ENCODE data around the gene CELF3.
A peak's percentile ranks its signal among the peaks of the same experiment; 100 is the strongest.
"Not testable (repeated sequence)": the region's sequence is repeated elsewhere in the genome, so short reads cannot be mapped to it uniquely, and the experiment has no call there.

CELF3 gene

DNA sequence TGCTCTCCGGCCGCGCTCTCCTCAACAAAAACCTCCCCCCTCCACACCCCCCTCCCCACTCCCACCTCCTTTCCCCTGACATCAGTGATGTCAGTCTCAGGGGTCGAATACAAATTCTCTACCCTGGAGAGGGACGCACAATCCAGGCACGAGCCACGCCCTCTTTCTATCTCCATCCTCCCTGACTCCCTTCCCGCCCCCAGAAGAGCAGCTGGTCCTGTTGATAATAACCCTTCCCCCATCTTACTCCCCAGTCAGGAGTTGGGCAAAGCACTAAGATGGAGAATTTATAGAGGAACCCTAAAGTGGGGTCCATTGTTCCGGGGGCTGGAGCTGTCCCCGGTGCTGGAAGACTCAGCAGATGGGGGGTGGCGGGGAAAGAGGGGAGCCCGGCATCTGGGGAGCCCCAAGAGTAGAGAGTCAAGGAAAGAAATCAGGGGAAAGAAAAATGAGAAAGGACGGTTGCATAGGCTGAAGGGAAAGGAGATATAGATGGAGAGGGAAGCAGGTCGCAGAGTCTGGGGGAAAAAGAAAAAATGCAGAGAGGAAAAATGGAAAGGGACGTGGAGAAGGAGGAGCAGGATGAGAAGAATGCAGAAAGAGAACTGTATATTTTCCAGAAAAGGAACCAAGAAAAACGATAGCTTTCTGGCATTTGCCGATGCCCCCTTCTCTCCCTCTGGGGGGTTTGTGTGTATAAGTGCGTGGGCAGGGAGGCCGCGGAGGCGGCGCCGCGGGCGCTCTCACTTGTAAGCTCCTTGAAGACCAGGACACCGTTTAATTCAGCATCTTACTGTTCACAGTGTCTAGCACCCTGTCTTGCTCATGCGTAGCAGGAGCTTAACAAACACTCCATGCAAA is at the start of gene CELF3:
Gene CELF3 (minus strand): TSS at position 33 of the 861 bp plus-strand sequence. CDS start 783 bp downstream, outside the sequence.
- peak; percentile 17 for DNase-seq (ENCODE audit: low read depth)

GRCh38 chr1:151763990-151764389 is 47.4 kb upstream of the CELF3 start:
- peak; percentile 4 for DNase-seq (ENCODE audit: low read depth)

DNA sequence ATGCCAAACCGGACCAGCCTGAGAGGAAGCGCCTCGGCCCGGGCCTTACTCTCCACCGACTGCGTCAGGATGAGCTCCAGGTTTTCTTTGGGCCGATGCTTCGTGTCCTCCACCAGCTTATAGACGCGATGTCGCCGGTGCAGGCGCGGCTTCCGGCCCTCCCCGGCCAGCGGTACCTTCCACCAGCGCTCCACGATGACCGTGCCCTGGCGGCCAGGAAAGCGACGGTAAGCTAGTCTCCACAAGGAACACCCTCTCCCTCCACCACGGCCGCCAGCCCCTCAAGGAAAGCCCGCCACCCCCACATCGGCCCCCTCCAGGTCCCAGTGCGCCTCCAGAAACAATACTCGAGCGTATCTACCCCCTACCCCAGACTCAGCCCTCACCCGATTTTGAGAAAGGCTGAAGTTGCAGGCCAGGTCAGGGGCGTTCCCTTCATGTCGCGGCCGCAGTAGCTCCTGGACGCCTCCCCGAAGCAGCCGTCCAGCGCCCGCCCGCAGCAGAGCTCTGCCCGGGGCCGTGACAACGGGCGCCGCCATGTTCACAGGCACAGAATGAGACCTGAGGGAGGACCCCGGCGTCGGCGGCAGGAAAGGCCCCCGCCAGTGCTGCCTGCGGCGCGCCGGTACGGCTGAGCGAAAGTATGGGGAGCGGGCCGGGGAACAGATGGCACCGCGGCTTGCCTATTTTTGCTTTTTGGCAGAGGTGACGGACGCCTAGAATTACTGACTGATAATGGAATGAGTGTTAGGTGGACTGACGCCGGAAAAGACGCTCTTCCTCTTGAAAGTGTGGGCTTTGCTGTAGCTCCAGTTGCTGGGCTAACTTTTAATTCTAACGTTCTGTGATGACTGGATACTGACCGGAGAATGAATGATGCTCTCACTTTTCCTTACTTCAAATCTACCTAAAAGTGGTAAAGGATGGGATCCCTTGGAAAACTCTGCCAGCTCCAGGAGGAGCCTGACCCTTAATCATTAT is 46.6 kb upstream of the CELF3 start, which contains the start of gene MRPL9:
Gene MRPL9 (minus strand): TSS at position 556 of the 981 bp plus-strand sequence. CDS start 17 bp downstream, at position 539.
- DNase-seq (ENCODE audit: low read depth), result peak; percentile 84

GRCh38 chr1:151760597-151761385 is 44.2 kb upstream of the CELF3 start:
- DNase-seq (ENCODE audit: low read depth), result no peak

GRCh38 chr1:151759241-151759640 is 42.6 kb upstream of the CELF3 start:
- no peak for DNase-seq (ENCODE audit: low read depth)

GRCh38 chr1:151756291-151756690 is 39.7 kb upstream of the CELF3 start:
- peak; percentile 51 for DNase-seq (ENCODE audit: low read depth)

DNA sequence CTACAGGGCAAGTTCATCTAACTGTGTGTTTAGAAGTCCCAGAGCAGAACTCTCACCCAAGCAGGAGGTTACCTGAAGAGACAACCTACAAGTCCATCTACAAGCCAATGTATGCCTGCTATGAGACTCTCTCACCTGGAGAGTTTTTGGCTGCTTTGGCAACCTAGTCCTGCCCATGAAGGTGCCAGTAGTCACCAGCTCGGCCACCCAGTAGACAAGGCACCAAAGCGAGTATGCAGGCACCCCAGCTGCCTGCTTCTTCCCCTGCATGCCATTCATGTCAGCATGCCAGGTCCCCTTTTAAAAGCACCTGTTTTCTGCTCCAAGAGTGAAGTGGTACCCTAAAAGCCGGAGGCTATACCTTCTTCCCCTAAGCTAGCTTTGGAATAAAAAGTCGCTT is 24.9 kb upstream of the CELF3 start:
- DNase-seq (ENCODE audit: low read depth), result no peak

- DNase-seq (ENCODE audit: low read depth), result no peak
Observed at GRCh38 chr1:151739590-151740355, 23.2 kb upstream of the CELF3 start.

GRCh38 chr1:151737479-151737878 is 20.9 kb upstream of the CELF3 start:
- no peak for DNase-seq (ENCODE audit: low read depth)

DNA sequence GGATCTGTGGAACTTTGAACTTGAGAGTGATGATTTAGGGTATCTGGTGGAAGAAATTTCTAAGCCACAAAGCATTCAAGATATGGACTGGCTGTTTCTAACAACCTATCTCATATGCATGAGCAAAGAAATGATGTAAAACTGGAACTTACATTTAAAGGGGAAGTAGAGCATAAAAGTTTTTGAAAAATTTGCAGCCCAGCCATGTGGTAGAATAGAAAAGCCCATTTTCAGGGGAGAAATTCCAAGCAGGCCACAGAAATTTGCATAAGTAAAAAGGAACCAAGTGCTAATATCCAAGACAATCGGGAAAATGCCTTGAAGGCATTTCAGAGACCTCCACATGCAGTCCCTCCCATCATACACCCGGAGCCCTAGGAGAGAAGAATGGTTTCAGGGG is 20.4 kb upstream of the CELF3 start:
- no peak for DNase-seq (ENCODE audit: low read depth)

GRCh38 chr1:151733995-151734394 is 17.4 kb upstream of the CELF3 start:
- not testable (repeated sequence) for DNase-seq (ENCODE audit: low read depth)

GRCh38 chr1:151733126-151733525 is 16.5 kb upstream of the CELF3 start:
- no peak for DNase-seq (ENCODE audit: low read depth)

DNA sequence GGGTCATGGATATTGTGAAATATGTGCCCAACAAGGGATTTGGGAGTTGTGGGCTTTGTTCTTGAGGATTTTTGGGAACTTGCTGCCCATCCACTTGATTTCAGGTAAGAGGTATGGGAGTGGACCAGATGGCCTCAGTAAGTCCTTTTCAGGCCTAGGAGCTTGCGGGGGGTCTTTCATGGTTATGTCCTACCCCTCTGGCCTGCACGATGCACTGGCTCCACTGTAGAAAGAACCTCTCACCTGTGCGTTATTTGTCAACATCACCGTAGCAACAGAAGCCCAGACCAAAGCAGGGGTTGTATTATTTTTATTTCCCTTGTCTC is 13.3 kb upstream of the CELF3 start:
- no peak for DNase-seq (ENCODE audit: low read depth)

DNA sequence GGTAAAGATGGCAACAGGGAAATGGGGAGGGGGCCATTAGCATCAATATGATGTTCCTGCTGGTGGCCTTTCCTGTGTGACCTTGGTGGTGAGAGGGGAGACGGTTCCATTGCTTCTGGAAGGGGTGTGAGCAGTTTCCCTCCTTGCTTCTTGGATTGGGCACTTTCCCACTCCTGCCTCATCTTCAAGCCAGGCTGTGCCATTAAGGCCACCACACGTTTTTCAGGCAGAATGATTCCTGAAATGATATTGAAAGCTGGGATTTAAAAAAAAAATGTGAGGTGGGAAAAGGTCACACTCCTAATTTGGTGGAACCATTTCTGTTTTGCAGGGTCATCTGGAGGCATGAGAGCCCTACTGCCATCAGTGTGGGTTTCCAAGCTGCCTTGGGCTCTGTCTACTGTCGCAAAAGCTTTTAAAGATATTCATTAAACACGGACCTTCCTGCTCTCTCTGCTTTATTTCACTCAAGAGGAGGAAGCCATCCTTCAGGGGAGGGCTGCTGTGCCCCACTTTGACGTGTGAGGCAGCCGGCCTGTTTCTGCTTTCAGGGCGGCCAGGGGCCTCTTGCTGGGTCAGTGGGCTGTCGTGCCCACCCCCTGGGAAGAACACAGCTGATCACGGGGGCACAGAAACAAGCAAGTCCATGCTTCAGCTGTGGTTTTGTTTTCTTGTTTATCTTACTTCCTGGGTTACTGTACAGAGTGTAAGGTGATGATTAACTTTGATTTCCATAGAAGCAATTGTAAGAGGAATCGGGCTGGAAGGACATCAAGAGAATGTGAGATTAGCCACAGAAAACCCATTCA is 12.8 kb upstream of the CELF3 start:
- no peak for DNase-seq (ENCODE audit: low read depth)

GRCh38 chr1:151728151-151729054 is 11.8 kb upstream of the CELF3 start:
- peak; percentile 63 for DNase-seq (ENCODE audit: low read depth)

- no peak for DNase-seq (ENCODE audit: low read depth)
Observed at GRCh38 chr1:151723726-151724370, 7.2 kb upstream of the CELF3 start.

DNA sequence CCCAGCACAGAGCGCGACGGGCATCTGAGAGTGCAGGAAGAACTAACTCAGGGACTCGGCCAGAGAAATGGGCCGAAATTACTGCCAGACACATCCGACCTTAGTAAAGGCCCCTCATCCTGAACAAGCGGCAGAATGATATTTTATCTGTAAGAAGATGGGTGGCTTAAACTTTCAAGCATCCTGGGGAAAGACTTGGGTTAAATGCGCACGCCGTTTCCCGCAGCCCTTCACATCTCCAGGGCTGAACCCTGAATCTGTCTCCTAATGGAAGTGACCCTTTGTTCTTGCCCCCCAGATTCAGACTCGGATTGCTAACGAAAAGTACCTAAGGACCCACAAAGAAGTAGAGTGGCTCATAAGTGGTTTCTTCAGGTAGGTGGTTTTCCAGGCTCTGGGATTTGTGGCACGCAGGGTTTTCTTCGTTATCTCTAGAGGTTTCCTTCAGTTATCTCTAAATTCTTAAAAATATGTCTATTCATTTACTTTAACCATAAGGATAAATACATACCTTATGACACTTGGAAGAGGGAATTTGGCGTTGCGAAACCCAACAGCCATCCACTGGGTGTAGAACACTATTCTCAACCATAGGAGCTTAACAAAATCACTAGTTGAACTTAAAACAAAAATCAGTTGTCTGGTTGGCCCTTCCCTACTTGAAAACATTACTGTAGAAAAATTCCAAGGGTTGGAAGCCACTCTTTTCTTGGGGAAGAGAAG is 5.3 kb upstream of the CELF3 start:
- DNase-seq (ENCODE audit: low read depth), result no peak
